Ascending aorta (tissue), 2 donors: ENCODE results near the gene TSNAX. TPM values are rescaled to one million over a fixed set of nuclear protein-coding genes. Genes with fewer than 3 reads are reported as not detected.

Experiments
- DNase-seq, 2 donors: peaks; one replicate each; pipeline ENCODE4 v3.0.0-alpha.2; 2019; ENCODE audit warnings: low spot score in 2 of 2
- H3K27ac ChIP-seq, 2 donors: fragments of 200-600 bp; sonication (generic); one replicate each; pipeline ENCODE4 v1.5.1; 2016 to 2017; ENCODE audit warnings: mild to moderate bottlenecking in 1 of 2
- H3K27me3 ChIP-seq: fragments of 200-600 bp; sonication (generic); one replicate; pipeline ENCODE4 v1.5.1; 2017
- H3K36me3 ChIP-seq, 2 donors: fragments of 200-600 bp; sonication (generic); one replicate each; pipeline ENCODE4 v1.5.1; 2016
- H3K4me1 ChIP-seq, 2 donors: fragments of 200-600 bp; sonication (generic); one replicate each; pipeline ENCODE4 v1.5.1; 2016 to 2017; ENCODE audit warnings: mild to moderate bottlenecking in 1 of 2
- H3K4me3 ChIP-seq, 2 donors: fragments of 200-600 bp; sonication (generic); one replicate each; pipeline ENCODE4 v1.5.1; 2016 to 2017; ENCODE audit warnings: mild to moderate bottlenecking in 1 of 2
- H3K9me3 ChIP-seq, 2 donors: fragments of 200-600 bp; sonication (generic); one replicate each; pipeline ENCODE4 v1.5.1; 2016
- intact Hi-C: fragments of 100-400 bp; cut with DNase I; formaldehyde crosslinking; loops from one replicate; pipeline ENCODE4 v1.15.1; 2023
- total RNA-seq: library from RNA; depleted of rRNA; stranded (reverse); fragments of >200 nt; gene quantifications from one replicate; pipeline ENCODE4 v1.1.0, GENCODE V29; 2016
- TF ChIP-seq, protein P1 (sequence below), 3 experiments: fragments of 200-600 bp in 2 of 3; fragments of 450-650 bp in 1 of 3; sonication (generic) in 2 of 3; IDR thresholded peaks; one replicate each; pipeline ENCODE4 v1.5.1; 2016 to 2019; ENCODE audit warnings: antibody characterized with exemption in 3 of 3, mild to moderate bottlenecking in 1 of 3, moderate library complexity in 1 of 3

The TSNAX gene, protein sequence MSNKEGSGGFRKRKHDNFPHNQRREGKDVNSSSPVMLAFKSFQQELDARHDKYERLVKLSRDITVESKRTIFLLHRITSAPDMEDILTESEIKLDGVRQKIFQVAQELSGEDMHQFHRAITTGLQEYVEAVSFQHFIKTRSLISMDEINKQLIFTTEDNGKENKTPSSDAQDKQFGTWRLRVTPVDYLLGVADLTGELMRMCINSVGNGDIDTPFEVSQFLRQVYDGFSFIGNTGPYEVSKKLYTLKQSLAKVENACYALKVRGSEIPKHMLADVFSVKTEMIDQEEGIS
- 15.0 TPM for total RNA-seq

DNA sequence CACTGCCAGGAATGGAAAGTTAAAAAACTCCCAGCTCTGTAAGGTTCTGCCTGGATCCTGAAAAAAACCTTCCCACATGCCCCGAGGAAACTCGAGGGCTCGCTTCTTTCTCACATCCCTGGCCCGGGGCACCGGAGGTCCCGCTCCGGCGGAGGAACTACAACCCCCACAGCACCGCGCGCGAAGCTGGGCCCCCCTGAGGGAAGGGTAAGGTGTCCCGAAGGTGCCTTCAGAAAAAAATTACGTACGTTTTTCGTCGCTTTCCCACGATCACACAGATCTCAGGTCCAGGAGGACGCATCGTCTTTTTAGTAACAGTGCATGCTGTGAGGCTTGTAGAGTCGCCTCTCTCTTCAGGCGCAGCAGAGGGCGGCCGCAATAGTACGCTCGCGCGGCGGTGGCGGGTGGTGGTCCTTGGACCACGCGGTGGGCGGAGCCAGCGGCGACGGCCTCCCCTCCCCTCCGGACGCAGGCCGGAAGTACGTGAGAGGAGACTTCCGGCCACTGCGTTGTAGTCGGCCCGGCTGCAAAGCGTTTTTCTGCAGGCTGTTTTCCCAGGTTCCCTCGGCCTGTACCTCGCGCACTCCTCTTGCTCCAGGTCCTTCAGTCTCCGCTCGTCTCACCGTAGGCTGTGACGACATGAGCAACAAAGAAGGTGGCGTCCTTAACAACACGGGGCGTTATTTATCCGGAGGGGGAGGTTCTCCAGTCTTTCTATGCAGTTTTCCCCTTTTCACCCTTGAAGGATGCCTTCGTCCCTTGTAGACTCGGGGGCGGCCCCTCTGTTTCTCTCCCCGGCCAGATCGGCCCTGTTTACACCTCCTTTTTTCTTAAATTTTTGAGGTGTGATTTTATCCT is at the start of gene TSNAX:
Gene TSNAX (plus strand): TSS at position 498 of the 858 bp plus-strand sequence. CDS start 142 bp downstream, at position 640.
- H3K36me3 ChIP-seq, result peaks cover 0 to 8% of the 10 kb centered on the region in 2 donors
- no peaks in the 10 kb centered on the region for H3K27me3 ChIP-seq
- intact Hi-C loops, result loop anchor here (1.0 to 10.0 kb wide), 7 partner anchors 74 to 664 kb away; partner anchors contain the start of genes C1orf198, EGLN1, EXOC8 and GNPAT
- H3K27ac ChIP-seq, result peak within 1 kb of the TSS; percentile 85 to 98
- H3K9me3 ChIP-seq, result no peaks in the 10 kb centered on the region
- peak; percentile 54 to 94 for DNase-seq
- peaks cover 0 to 22% of the 10 kb centered on the region in 2 donors for H3K4me1 ChIP-seq
- TF ChIP-seq, protein P1, sequence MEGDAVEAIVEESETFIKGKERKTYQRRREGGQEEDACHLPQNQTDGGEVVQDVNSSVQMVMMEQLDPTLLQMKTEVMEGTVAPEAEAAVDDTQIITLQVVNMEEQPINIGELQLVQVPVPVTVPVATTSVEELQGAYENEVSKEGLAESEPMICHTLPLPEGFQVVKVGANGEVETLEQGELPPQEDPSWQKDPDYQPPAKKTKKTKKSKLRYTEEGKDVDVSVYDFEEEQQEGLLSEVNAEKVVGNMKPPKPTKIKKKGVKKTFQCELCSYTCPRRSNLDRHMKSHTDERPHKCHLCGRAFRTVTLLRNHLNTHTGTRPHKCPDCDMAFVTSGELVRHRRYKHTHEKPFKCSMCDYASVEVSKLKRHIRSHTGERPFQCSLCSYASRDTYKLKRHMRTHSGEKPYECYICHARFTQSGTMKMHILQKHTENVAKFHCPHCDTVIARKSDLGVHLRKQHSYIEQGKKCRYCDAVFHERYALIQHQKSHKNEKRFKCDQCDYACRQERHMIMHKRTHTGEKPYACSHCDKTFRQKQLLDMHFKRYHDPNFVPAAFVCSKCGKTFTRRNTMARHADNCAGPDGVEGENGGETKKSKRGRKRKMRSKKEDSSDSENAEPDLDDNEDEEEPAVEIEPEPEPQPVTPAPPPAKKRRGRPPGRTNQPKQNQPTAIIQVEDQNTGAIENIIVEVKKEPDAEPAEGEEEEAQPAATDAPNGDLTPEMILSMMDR (IDR thresholded peaks at IDR 0.05), result no peak
- H3K4me3 ChIP-seq, result peak within 1 kb of the TSS; percentile 81 to 95

DNA sequence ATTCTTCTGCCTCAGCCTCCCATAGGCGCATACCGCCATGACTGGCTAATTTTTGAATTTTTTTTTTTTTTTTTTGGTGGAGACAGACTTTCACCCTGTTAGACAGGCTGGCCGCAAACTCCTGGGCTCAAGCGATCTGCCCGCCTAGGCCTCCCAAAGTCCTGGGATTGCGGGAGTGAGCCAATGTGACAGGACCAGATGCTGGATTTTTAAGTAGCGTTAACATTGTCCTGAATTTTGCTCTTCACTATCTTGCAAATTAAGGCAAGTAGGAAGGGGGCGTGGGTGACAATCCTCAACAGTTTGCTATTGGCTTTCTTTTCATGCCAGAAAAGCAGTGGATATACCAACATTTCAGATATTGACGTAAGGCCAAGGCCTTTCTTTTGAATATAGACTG is 49.7 kb upstream of the TSNAX start:
- Histone ChIP-seq H3K36me3 (no peaks in the 10 kb centered on the region), H3K4me3 (no peak overlapping the region), H3K9me3 (no peaks in the 10 kb centered on the region), H3K27ac (no peak overlapping the region), H3K4me1 (no peaks in the 10 kb centered on the region), H3K27me3 (no peaks in the 10 kb centered on the region)
- intact Hi-C loops, result no loop called here
- no peak for DNase-seq
- TF ChIP-seq, protein P1 (IDR thresholded peaks at IDR 0.05), result no peak

DNA sequence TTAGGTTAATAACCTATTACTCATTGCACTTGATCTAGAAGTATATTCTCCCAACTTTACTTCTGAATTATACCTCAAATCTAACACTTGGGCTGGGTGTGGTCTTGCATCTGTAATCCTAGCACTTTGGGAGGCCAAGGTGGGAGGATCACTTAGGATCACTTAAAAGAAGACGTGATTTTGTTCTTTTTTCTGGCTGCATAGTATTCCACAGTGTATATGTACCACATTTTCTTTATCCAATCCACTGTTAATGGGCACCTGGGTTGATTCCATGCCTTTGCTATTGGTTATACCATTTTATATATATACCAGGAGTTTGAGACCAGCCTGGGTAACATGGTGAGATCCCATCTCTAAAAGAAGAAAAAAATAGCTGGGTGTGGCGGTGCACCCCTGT is 48.5 kb upstream of the TSNAX start:
- intact Hi-C loops, result no loop called here
- Histone ChIP-seq H3K9me3 (no peaks in the 10 kb centered on the region), H3K36me3 (no peaks in the 10 kb centered on the region), H3K27me3 (no peaks in the 10 kb centered on the region), H3K27ac (no peak overlapping the region), H3K4me3 (no peak overlapping the region), H3K4me1 (no peaks in the 10 kb centered on the region)
- TF ChIP-seq, protein P1 (IDR thresholded peaks at IDR 0.05), result no peak
- DNase-seq, result no peak

DNA sequence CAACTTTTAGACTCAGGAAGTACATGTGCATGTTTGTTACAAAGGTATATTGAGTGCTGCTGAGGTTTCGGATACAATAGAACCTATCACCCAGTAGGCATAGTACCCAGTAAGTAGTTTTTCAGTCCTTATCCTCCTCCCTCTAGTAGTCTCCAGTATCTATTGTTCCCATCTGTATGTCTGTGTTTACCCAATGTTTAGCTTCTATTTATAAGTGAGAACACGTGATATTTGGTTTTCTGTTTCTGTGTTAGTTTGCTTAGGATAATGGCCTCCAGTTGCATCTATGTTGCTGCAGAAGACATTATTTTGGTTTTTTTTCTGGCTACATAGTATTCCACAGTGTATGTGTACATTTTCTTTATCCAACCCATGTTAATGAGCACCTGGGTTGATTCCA is 47.2 kb upstream of the TSNAX start:
- no peak for DNase-seq
- Histone ChIP-seq H3K27me3 (no peaks in the 10 kb centered on the region), H3K9me3 (no peaks in the 10 kb centered on the region), H3K4me1 (no peaks in the 10 kb centered on the region), H3K4me3 (no peak overlapping the region), H3K27ac (no peak overlapping the region), H3K36me3 (no peaks in the 10 kb centered on the region)
- TF ChIP-seq, protein P1 (IDR thresholded peaks at IDR 0.05), result no peak
- intact Hi-C loops, result no loop called here

DNA sequence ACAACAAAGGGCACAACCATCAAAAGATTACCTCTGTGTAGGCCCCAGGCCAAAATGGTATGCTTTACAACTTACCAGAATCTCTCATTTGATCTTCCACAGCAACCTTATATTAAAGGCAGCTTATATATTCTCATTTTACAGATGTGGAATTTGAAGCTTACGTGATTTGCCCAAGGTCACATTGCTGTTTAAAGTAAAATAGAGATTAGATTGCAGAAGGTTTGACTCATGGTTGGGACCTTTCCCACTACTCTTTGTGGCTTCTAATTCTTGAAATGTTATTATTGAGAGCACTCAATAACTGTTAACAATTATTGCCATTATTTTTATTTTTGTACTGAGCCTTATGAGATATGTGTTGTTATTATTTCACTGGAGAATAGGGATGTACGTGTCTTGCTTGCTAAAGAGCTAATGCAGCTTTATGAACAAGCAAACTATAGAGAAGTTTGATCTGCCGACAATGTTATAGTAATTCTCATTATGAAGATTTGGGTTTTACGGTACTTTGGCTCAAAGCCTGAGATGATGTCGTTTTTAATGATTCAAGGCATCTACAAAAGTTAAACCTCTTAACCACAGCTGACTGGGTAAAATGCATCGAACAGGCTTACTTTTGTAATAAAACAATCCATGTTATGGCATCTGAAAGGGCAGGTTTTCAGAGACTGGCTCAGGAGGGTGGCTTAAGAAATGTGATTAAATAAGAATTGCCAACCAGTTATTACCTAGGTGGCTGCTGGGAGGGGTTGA is 43.3 kb upstream of the TSNAX start:
- no peaks in the 10 kb centered on the region for H3K9me3 ChIP-seq
- intact Hi-C loops, result no loop called here
- no peak for DNase-seq
- H3K27ac ChIP-seq, result no peak overlapping the region
- H3K4me1 ChIP-seq, result no peaks in the 10 kb centered on the region
- no peaks in the 10 kb centered on the region for H3K36me3 ChIP-seq
- H3K27me3 ChIP-seq, result no peaks in the 10 kb centered on the region
- TF ChIP-seq, protein P1 (IDR thresholded peaks at IDR 0.05), result no peak
- H3K4me3 ChIP-seq, result no peak overlapping the region
